CD14-positive monocyte (primary cell): ENCODE measurements around the gene LRRC4C. TPM values are rescaled to one million over a fixed set of nuclear protein-coding genes. Genes with fewer than 3 reads are reported as not detected.

Experiments used
- DNase-seq, 3 donors: peaks; one replicate each; pipeline ENCODE4 v3.0.0-alpha.2; 2011 to 2022
- H2AFZ ChIP-seq: 2 replicates; pipeline ENCODE4 v1.6.0; 2012; ENCODE audit warnings: mild to moderate bottlenecking, low read depth, low read length, inconsistent platforms; ENCODE audit not compliant: insufficient read depth, poor library complexity, severe bottlenecking
- H3K27ac ChIP-seq, 2 donors: 1 replicate in 1 of 2; 2 replicates in 1 of 2; pipeline ENCODE4 v1.5.1; 2012 to 2013; ENCODE audit warnings: low read length in 2 of 2, control low read depth in 1 of 2, inconsistent platforms in 1 of 2, low read depth in 1 of 2, mild to moderate bottlenecking in 1 of 2
- H3K27me3 ChIP-seq, 2 donors: one replicate each; pipeline versions ENCODE4 v1.6.0 to v1.6.1; 2011 to 2013; ENCODE audit warnings: low read length in 2 of 2; ENCODE audit not compliant: control insufficient read depth in 2 of 2, insufficient read depth in 2 of 2
- H3K36me3 ChIP-seq, 2 donors: replicated peaks in 1 of 2; 1 replicate in 1 of 2; 2 replicates in 1 of 2; pipeline versions ENCODE4 v1.5.1 to v1.6.1; 2012 to 2013; ENCODE audit warnings: low read length in 2 of 2, control low read depth in 1 of 2, inconsistent platforms in 1 of 2, mild to moderate bottlenecking in 1 of 2; ENCODE audit not compliant: insufficient read depth in 2 of 2, control insufficient read depth in 1 of 2
- H3K4me1 ChIP-seq, 2 donors: 1 replicate in 1 of 2; 2 replicates in 1 of 2; pipeline versions ENCODE4 v1.5.1 to v1.6.1; 2012 to 2013; ENCODE audit warnings: low read length in 2 of 2, control low read depth in 1 of 2, inconsistent platforms in 1 of 2, mild to moderate bottlenecking in 1 of 2, moderate library complexity in 1 of 2; ENCODE audit not compliant: insufficient read depth in 2 of 2, control insufficient read depth in 1 of 2
- H3K4me2 ChIP-seq: replicated peaks from 2 replicates; pipeline ENCODE3; 2012; ENCODE audit warnings: low read length, moderate library complexity, mild to moderate bottlenecking; ENCODE audit not compliant: poor library complexity, severe bottlenecking; ENCODE audit errors: extremely low read depth
- H3K4me3 ChIP-seq, 3 experiments: fragments of 200-600 bp in 1 of 3; sonication (generic) in 1 of 3; replicated peaks in 1 of 3; 1 replicate in 2 of 3; 2 replicates in 1 of 3; pipeline ENCODE4 v1.5.1; 2011 to 2013; ENCODE audit warnings: low read length in 3 of 3, mild to moderate bottlenecking in 3 of 3, control low read depth in 2 of 3, low read depth in 2 of 3, inconsistent platforms in 1 of 3, moderate library complexity in 1 of 3
- H3K79me2 ChIP-seq: 2 replicates; pipeline ENCODE4 v1.6.0; 2012; ENCODE audit warnings: mild to moderate bottlenecking, control low read depth, inconsistent platforms, low read length, moderate library complexity; ENCODE audit not compliant: insufficient read depth
- H3K9ac ChIP-seq: 2 replicates; pipeline ENCODE4 v1.6.0; 2017; ENCODE audit warnings: low read length, mild to moderate bottlenecking; ENCODE audit not compliant: insufficient read depth, poor library complexity, severe bottlenecking
- H3K9me3 ChIP-seq, 2 donors: replicated peaks in 1 of 2; 1 replicate in 1 of 2; 2 replicates in 1 of 2; pipeline versions ENCODE4 v1.5.1 to v1.6.1; 2012 to 2013; ENCODE audit warnings: low read length in 2 of 2, control low read depth in 1 of 2; ENCODE audit not compliant: control insufficient read depth in 1 of 2, insufficient read depth in 1 of 2
- H4K20me1 ChIP-seq: 2 replicates; pipeline ENCODE4 v1.6.0; 2012; ENCODE audit warnings: mild to moderate bottlenecking, low read length, control low read depth, moderate library complexity; ENCODE audit not compliant: insufficient read depth
- H3K27ac Mint-ChIP-seq, 7 donors: one replicate each; pipeline ENCODE4 v1.8.0; 2020; ENCODE audit warnings: mild to moderate bottlenecking in 7 of 7, mixed read lengths in 7 of 7, moderate library complexity in 6 of 7, inconsistent platforms in 2 of 7
- H3K27me3 Mint-ChIP-seq, 3 donors: one replicate each; pipeline ENCODE4 v1.8.0; 2021 to 2022; ENCODE audit warnings: low read depth in 3 of 3, mild to moderate bottlenecking in 3 of 3, mixed read lengths in 3 of 3, moderate library complexity in 3 of 3, inconsistent platforms in 1 of 3
- H3K36me3 Mint-ChIP-seq, 2 donors: one replicate each; pipeline ENCODE4 v1.8.0; 2020; ENCODE audit warnings: mixed read lengths in 2 of 2, inconsistent platforms in 1 of 2, mild to moderate bottlenecking in 1 of 2
- H3K4me1 Mint-ChIP-seq: one replicate; pipeline ENCODE4 v1.8.0; 2020; ENCODE audit warnings: mild to moderate bottlenecking, mixed read lengths
- H3K4me3 Mint-ChIP-seq, 2 donors: one replicate each; pipeline ENCODE4 v1.8.0; 2020; ENCODE audit warnings: mild to moderate bottlenecking in 2 of 2, mixed read lengths in 2 of 2, moderate library complexity in 1 of 2
- H3K9me3 Mint-ChIP-seq, 7 donors: one replicate each; pipeline ENCODE4 v1.8.0; 2020 to 2022; ENCODE audit warnings: mixed read lengths in 7 of 7, mild to moderate bottlenecking in 6 of 7, moderate library complexity in 6 of 7, inconsistent platforms in 2 of 7
- WGBS: methylation state at CpG from one replicate; pipeline ENCODE4 v1.1.5; 2013; ENCODE audit warnings: missing lambda C conversion rate; ENCODE audit not compliant: insufficient coverage; 5-methylcytosine and 5-hydroxymethylcytosine counted together
- intact Hi-C, 2 donors: fragments of 100-400 bp; cut with micrococcal nuclease; formaldehyde crosslinking; loops; one replicate each; pipeline versions ENCODE4 v1.15.0 to v1.15.1; 2023
- polyA plus RNA-seq, 3 donors: library from polyadenylated mRNA; depleted of rRNA in 1 of 3; unstranded in 2 of 3; stranded (reverse) in 1 of 3; fragments of 300-500 nt in 2 of 3; fragments of >200 nt in 1 of 3; fragmentation: Illumina TruSeq in 2 of 3; gene quantifications; 1 replicate in 2 of 3; 2 replicates in 1 of 3; pipeline ENCODE4 v1.2.3, GENCODE V29; 2012 to 2021
- TF ChIP-seq, protein P1 (sequence below): fragments of 200-600 bp; IDR thresholded peaks from one replicate; pipeline ENCODE4 v1.8.0; 2022; ENCODE audit warnings: antibody characterized with exemption, mild to moderate bottlenecking

The LRRC4C gene
- polyA plus RNA-seq, 3 donors = not detected

DNA sequence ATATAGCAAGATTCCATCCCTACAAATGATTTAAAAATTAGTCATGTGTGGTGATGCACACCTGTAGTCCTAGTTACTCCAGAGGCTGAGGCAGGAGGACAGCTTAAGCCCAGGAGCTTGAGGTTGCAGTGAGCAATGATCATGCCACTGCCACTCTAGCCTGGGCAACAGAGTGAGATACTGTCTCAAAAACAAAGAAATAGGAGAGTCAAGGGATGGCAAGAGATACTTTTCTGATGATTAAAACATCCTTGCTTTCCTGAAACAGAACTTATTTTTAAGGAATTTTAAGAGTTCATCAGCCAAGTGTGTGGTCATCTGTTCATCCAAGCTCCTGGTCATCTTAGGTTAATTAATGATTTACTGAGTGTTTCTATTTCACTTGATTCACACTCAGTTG is 1252.0 kb downstream of the LRRC4C start:
- H3K4me3 ChIP-seq = no peak overlapping the region
- H3K4me1 Mint-ChIP-seq = no peaks in the 10 kb centered on the region
- H3K9me3 ChIP-seq = no peaks in the 10 kb centered on the region
- H3K9ac ChIP-seq = no peak overlapping the region
- no peaks in the 10 kb centered on the region for H3K36me3 Mint-ChIP-seq
- no peak overlapping the region for H3K27ac Mint-ChIP-seq
- no peaks in the 10 kb centered on the region for H3K36me3 ChIP-seq
- no peaks in the 10 kb centered on the region for H3K27me3 Mint-ChIP-seq
- H3K27me3 ChIP-seq = no peaks in the 10 kb centered on the region
- no peak overlapping the region for H3K4me2 ChIP-seq
- no peak overlapping the region for H2AFZ ChIP-seq
- TF ChIP-seq, protein P1, sequence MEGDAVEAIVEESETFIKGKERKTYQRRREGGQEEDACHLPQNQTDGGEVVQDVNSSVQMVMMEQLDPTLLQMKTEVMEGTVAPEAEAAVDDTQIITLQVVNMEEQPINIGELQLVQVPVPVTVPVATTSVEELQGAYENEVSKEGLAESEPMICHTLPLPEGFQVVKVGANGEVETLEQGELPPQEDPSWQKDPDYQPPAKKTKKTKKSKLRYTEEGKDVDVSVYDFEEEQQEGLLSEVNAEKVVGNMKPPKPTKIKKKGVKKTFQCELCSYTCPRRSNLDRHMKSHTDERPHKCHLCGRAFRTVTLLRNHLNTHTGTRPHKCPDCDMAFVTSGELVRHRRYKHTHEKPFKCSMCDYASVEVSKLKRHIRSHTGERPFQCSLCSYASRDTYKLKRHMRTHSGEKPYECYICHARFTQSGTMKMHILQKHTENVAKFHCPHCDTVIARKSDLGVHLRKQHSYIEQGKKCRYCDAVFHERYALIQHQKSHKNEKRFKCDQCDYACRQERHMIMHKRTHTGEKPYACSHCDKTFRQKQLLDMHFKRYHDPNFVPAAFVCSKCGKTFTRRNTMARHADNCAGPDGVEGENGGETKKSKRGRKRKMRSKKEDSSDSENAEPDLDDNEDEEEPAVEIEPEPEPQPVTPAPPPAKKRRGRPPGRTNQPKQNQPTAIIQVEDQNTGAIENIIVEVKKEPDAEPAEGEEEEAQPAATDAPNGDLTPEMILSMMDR = no peak
- no peak overlapping the region for H3K27ac ChIP-seq
- H4K20me1 ChIP-seq = no peaks in the 10 kb centered on the region
- no peak overlapping the region for H3K4me3 Mint-ChIP-seq
- intact Hi-C loops = no loop called here
- DNase-seq = no peak
- H3K79me2 ChIP-seq = no peaks in the 10 kb centered on the region
- peaks cover 0 to 8% (median 1%) of the 10 kb centered on the region in 7 donors for H3K9me3 Mint-ChIP-seq
- no peaks in the 10 kb centered on the region for H3K4me1 ChIP-seq

DNA sequence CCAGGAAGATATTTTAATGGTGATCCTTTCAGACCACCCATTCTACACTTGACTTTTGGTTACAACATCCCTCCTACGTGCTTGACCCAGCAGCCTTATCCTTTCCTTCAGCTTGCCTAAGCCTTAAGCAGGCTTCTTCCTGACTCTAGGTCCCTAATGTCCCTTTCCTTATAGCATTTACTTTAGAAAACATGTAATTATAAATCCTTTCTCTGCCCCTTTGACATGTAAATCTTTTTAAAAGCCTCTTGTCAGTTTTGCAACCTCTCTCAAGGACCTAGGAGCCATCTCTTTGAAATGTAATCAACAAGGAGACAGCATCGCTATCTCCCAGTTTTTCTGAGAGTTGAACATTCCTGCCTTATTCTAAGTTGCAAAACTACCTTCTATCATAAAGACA is 1255.2 kb downstream of the LRRC4C start:
- Mint-ChIP-seq H3K4me1 (no peaks in the 10 kb centered on the region), H3K4me3 (no peak overlapping the region), H3K9me3 (peaks cover 0 to 8% (median 0%) of the 10 kb centered on the region in 7 donors), H3K27ac (no peak overlapping the region), H3K36me3 (no peaks in the 10 kb centered on the region), H3K27me3 (no peaks in the 10 kb centered on the region)
- WGBS = 80% methylated on average over 1 of the region's 2 CpGs
- H3K27me3 ChIP-seq = no peaks in the 10 kb centered on the region
- H3K36me3 ChIP-seq = no peaks in the 10 kb centered on the region
- no peaks in the 10 kb centered on the region for H4K20me1 ChIP-seq
- H2AFZ ChIP-seq = no peak overlapping the region
- no peak overlapping the region for H3K27ac ChIP-seq
- H3K9ac ChIP-seq = no peak overlapping the region
- DNase-seq = no peak
- TF ChIP-seq, protein P1 = no peak
- H3K4me3 ChIP-seq = no peak overlapping the region
- intact Hi-C loops = no loop called here
- H3K4me1 ChIP-seq = no peaks in the 10 kb centered on the region
- H3K4me2 ChIP-seq = no peak overlapping the region
- no peaks in the 10 kb centered on the region for H3K79me2 ChIP-seq
- no peaks in the 10 kb centered on the region for H3K9me3 ChIP-seq
